GM12872 (cell line): Measurements from ENCODE around the gene MTFP1.
A peak's percentile ranks its signal among the peaks of the same experiment; 100 is the strongest.

ENCODE experiments used
- TF ChIP-seq, protein P1 (sequence below): IDR thresholded peaks from 3 replicates; pipeline ENCODE4 v1.5.1; 2011; ENCODE audit warnings: low read depth, mild to moderate bottlenecking, low read length, moderate library complexity; ENCODE audit not compliant: insufficient read depth

Gene MTFP1

GRCh38 chr22:30416403-30416802 is 9.2 kb upstream of the MTFP1 start:
- TF ChIP-seq, protein P1, sequence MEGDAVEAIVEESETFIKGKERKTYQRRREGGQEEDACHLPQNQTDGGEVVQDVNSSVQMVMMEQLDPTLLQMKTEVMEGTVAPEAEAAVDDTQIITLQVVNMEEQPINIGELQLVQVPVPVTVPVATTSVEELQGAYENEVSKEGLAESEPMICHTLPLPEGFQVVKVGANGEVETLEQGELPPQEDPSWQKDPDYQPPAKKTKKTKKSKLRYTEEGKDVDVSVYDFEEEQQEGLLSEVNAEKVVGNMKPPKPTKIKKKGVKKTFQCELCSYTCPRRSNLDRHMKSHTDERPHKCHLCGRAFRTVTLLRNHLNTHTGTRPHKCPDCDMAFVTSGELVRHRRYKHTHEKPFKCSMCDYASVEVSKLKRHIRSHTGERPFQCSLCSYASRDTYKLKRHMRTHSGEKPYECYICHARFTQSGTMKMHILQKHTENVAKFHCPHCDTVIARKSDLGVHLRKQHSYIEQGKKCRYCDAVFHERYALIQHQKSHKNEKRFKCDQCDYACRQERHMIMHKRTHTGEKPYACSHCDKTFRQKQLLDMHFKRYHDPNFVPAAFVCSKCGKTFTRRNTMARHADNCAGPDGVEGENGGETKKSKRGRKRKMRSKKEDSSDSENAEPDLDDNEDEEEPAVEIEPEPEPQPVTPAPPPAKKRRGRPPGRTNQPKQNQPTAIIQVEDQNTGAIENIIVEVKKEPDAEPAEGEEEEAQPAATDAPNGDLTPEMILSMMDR, result no peak

DNA sequence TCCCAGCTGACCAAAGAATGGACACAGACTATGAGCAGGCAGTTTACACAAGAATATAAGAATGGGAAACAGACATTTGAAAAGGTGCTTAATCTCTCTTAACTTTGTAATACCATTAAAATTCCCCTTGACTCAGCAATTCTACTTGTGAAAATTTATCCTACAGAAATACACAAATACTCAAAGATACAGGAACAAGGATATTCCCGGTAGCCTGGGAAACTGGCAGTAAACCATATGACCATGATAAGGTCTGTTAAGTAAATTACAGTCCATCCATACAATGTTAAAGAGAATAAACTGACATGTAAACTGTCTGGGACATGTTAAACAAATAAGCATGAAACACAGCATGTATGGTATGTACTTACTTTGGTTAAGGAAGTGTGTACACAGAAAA is 8.7 kb upstream of the MTFP1 start:
- TF ChIP-seq, protein P1, result no peak

DNA sequence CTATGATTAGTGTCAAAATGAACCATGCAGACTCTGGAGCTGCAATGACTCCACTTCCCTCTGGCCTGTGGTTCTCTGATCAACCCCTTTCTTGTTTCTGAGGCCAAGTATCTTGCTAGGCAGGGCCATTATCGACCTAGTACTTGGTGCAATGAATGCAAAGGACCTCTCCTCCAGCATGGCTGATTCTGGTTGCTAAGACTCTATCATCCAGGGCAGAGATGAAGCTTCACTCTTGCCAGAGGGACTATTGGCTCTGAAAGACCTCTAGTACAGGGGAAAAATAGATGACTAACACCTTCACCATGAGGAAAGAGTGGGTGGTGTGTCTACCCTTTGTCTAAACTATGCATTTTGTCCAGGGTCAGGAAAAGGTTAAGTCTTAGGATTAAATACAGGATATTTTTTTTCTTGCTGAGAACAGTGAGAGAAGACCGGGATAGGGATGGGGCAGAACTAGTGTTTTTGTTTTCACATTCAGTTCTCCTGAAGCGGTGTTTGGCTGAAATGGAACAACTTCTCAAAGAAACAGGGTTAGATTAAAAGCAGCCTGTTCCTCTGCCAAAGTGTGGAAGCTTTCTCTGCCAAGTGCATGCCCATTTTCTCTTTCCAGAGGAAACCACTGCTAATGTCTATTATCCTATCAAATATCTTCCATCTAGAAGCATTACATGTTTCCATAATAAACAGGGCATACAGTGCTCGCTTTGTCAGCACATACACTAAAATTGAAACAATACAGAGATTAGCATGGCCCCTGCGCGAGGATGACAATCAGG is 5.0 kb upstream of the MTFP1 start:
- TF ChIP-seq, protein P1, result no peak

DNA sequence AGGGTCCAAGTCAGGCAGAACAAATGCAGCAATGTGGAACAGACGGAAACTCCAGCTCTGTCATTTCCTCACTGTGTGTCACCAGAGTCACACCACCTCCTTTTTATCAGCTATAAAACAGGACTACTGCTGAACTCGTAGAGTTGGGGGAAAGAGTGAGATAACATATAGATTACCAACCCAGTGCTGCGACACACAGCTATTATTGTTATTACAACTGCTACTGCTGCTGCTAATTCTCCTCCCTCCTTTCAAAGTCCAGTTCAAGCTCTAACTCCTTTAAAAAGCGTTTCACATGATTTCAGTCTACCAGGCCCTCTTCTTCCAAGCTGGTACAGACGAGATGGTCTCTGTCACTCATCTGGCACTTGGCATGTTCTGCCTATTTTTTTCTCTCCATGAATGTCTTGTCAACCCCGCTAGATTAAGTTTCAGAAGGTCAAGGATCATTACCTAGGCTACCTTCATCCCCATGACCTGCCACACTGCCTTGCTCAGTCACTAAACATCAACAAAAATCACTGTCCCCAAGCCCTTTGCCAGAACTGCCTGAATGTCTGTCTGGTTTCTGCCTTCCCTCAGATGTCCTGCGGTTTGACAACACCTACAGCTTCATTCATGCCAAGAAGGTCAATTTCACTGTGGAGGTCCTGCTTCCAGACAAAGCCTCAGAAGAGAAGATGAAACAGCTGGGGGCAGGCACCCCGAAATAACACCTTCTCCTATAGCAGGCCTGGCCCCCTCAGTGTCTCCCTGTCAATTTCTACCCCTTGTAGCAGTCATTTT is 3.7 kb upstream of the MTFP1 start:
- TF ChIP-seq, protein P1, result no peak

- TF ChIP-seq, protein P1, result no peak
Observed at GRCh38 chr22:30422481-30423300, 2.9 kb upstream of the MTFP1 start.

DNA sequence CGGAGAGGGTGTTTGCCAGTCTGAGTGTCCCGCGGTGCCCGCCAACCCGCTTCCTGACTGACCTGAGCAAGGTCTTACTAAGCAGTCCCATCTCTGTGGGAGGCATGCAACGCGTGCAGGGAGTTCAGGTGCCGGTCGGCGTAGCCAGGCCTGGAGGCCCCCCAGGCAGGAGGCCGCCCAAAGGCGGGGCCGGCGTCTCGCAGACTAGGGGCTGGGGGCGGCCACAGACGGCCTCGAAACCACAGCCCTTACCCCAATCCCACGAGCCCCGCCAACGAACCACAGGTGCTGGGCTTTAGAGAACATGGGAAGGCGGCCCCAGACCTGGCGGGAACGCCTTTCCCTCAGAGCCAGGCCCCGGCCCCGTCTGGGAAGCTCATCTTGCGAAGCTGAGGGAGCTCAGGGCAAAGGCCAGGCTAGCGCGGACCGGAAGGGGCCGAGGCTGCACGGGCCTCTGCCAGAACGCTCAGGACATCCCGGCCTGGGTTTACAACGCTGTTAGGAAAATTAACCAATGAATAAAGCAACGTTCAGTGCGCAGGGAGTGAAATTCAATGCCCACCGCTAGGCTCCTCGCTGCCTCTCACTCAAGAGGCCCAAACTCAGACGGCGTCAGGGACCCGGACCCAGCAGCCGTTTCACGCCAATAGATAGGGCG is 2.1 kb upstream of the MTFP1 start:
- TF ChIP-seq, protein P1, result 0 out of 3 replicates have a peak, but pooled peaks have one; percentile 3
